GM15510 (cell line): ENCODE measurements around the gene SLC26A8.

Experiments
- POLR2A ChIP-seq: IDR thresholded peaks from 3 replicates; pipeline ENCODE4 v1.6.1; 2011; ENCODE audit warnings: borderline replicate concordance; ENCODE audit not compliant: insufficient read length; ENCODE audit errors: extremely low read depth

SLC26A8 gene

DNA sequence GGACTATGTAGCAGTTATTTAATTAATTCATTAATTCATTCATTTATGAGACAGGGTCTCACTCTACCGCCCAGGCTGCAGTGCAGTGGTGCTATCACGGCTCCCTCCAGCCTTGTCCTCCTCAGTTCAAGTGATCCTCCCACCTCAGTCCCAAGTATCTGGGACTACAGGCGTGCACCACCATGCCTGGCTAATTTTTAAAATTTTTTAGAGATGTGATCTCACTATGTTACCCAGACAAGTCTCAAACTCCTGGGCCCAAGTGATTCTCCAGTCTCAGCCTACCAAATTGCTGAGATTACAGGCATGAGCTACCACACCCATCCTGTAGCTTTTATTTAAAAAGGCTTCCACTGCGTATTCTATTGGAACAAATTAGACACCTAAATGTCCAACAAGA, 127.0 kb downstream of the SLC26A8 start:
- no peak for TF ChIP-seq POLR2A

DNA sequence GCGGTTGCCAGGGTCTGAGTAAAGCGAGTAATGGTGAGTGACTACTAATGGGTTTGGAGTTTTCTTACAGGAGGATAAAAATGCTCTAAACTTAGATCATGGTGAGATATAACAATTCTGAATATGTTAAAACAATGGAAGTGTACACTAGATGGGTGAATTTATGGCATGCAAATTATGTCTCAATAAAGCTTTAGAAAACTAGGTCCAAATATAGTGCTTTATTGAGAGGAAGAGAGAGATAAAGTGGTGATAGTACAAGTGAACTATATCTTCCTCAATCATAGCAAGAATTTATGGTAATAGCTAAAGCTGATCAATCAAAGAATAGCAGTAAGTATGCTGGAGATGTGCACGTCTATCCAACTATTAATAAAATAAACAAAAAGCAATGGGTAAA, 127.4 kb downstream of the SLC26A8 start:
- TF ChIP-seq POLR2A = no peak

DNA sequence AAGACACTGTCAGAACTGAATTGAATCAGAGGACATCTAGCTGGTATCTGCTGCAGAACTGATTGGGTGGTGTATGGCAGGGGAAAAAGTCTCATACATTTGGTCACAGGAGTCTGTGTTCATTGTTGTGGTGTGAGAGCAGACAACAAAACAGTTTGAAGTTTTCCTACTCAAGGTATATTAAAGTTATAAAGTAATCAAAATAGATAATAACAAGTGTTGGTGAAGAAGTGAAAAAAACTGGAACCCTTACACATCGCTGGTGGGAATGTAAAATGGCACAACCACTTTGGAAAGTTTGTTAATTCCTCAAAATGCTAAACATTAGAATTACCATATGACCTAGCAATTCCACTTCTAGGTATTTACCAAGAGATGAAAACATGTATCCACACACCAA, 128.2 kb downstream of the SLC26A8 start:
- TF ChIP-seq POLR2A = no peak

DNA sequence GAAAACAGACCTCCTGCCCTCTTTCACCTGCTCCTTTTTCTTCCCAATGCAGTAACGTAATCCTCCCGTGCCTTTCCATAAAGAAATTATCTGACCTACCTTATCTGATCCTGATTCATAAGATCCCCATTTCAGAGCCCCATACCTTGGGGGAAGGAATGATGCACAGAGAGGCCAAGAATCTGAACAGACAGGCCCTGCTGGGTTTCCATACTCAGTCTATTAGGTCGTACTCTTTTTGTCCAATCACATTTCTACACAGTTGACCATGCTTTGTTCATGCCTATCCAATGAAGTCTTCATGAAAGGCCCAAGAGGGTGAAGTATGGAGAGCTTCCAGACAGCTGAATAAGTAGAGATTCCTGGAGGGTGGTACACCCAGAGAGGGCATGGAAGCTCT, 128.9 kb downstream of the SLC26A8 start:
- no peak for TF ChIP-seq POLR2A

DNA sequence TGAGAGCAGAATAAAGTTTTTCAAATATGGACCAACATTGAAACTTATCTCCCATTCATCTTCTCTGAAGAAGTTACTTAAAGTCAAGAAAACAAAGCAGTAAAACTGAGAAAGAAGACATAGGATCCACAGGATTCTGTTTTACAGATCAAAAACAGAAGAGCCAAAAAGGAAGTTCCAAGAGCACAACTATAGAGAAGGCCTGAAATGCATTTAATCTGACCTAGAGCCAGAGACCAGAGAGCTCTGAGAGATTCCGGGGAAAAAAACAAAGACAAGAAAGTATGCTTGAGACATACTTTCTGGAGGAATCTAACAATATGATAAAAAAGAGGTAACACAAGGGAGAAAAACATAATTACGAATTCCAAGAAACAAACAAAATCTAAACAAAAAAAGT, 129.7 kb downstream of the SLC26A8 start:
- TF ChIP-seq POLR2A = no peak
